ENCODE results near the gene LRFN3. TPM values are rescaled to one million over a fixed set of nuclear protein-coding genes. Genes with fewer than 3 reads are reported as not detected.

Gene LRFN3
- total RNA-seq, 2 experiments from 2014 or later, result 4.2 to 4.5 TPM

Other genes starting within 250 kb of the LRFN3 start
- 1 to 10 TPM; 2.2 to 3.3 TPM for gene ZBTB32, start 231.8 kb upstream of the LRFN3 start, total RNA-seq
- 10 to 100 TPM; 59.4 to 59.7 TPM for gene KMT2B, start 218.4 kb upstream of the LRFN3 start, total RNA-seq
- gene IGFLR1, start 193.9 kb upstream of the LRFN3 start, total RNA-seq, result 10 to 100 TPM; 40.3 to 43.1 TPM
- gene U2AF1L4, start 191.0 kb upstream of the LRFN3 start, total RNA-seq, result 10 to 100 TPM; 74.6 to 85.8 TPM
- 1 to 10 TPM; 7.3 to 9.4 TPM for gene PSENEN, start 190.7 kb upstream of the LRFN3 start, total RNA-seq
- 1 to 10 TPM; 4.8 to 6.0 TPM for gene LIN37, start 187.8 kb upstream of the LRFN3 start, total RNA-seq
- not detected for gene HSPB6, start 179.3 kb upstream of the LRFN3 start, total RNA-seq
- 10 to 100 TPM; 19.4 to 22.6 TPM for gene PROSER3, start 178.2 kb upstream of the LRFN3 start, total RNA-seq
- 10 to 100 TPM; 16.4 to 19.5 TPM for gene ARHGAP33, start 160.8 kb upstream of the LRFN3 start, total RNA-seq
- gene PRODH2, start 123.5 kb upstream of the LRFN3 start, total RNA-seq, result not detected
- not detected for gene NPHS1, start 83.9 kb upstream of the LRFN3 start, total RNA-seq
- gene KIRREL2, start 79.5 kb upstream of the LRFN3 start, total RNA-seq, result under 1 TPM in 1 of 2 experiments, not detected in 1; 0.14 TPM
- gene APLP1, start 67.8 kb upstream of the LRFN3 start, total RNA-seq, result not detected
- gene NFKBID, start 35.8 kb upstream of the LRFN3 start, total RNA-seq, result 10 to 100 TPM; 26.5 to 30.1 TPM
- 10 to 100 TPM; 72.4 to 78.6 TPM for gene HCST, start 33.8 kb upstream of the LRFN3 start, total RNA-seq
- 1 to 10 TPM; 6.0 to 7.6 TPM for gene TYROBP, start 28.1 kb upstream of the LRFN3 start, total RNA-seq
- gene SDHAF1, start 58.8 kb downstream of the LRFN3 start, total RNA-seq, result 1 to 10 TPM; 4.3 to 5.4 TPM
- 1 to 10 TPM; 1.6 TPM for gene SYNE4, start 72.4 kb downstream of the LRFN3 start, total RNA-seq
- gene ALKBH6, start 77.8 kb downstream of the LRFN3 start, total RNA-seq, result 10 to 100 TPM; 38.1 to 41.8 TPM
- under 1 TPM; 0.47 to 0.85 TPM for gene CLIP3, start 96.5 kb downstream of the LRFN3 start, total RNA-seq
- gene THAP8, start 117.9 kb downstream of the LRFN3 start, total RNA-seq, result under 1 TPM; 0.38 to 0.53 TPM
- gene WDR62, start 118.5 kb downstream of the LRFN3 start, total RNA-seq, result 1 to 10 TPM; 2.0 to 2.6 TPM
- not detected for gene OVOL3, start 174.8 kb downstream of the LRFN3 start, total RNA-seq
- 10 to 100 TPM; 29.2 to 31.1 TPM for gene POLR2I, start 178.5 kb downstream of the LRFN3 start, total RNA-seq
- gene TBCB, start 179.1 kb downstream of the LRFN3 start, total RNA-seq, result 10 to 100 TPM; 67.5 to 68.0 TPM
- 100 to 1,000 TPM; 167 to 177 TPM for gene CAPNS1, start 203.7 kb downstream of the LRFN3 start, total RNA-seq
- gene COX7A1, start 216.1 kb downstream of the LRFN3 start, total RNA-seq, result not detected